ENCODE results near the gene ZNF544.
A peak's percentile ranks its signal among the peaks of the same experiment; 100 is the strongest.

The ZNF544 gene

GRCh38 chr19:58228585-58229254 lies at the start of gene ZNF544:
ZNF544 (plus strand) TSS chr19:58228914; CDS start chr19:58244024, 15,110 bp downstream.
- H3K27me3 ChIP-seq (ENCODE audit: insufficient read depth, low read length) = no peaks in the 10 kb centered on the region
- peak within 1 kb of the TSS; percentile 58 for H3K27ac ChIP-seq (ENCODE audit: low read depth, low read length)
- peak within 1 kb of the TSS; percentile 79 for H3K4me3 ChIP-seq (ENCODE audit: low read depth, low read length)
- peaks cover 12% of the 10 kb centered on the region for H3K79me2 ChIP-seq (ENCODE audit: control insufficient read depth, insufficient read depth, low read length, unreplicated experiment)
- peaks cover 16% of the 10 kb centered on the region for H3K36me3 ChIP-seq (ENCODE audit: insufficient read depth, low read length)
- peak within 1 kb of the TSS; percentile 86 for H2AFZ ChIP-seq (ENCODE audit: low read length, unreplicated experiment)
- peaks cover 5% of the 10 kb centered on the region for H3K4me1 ChIP-seq (ENCODE audit: control insufficient read depth, insufficient read depth, low read length, unreplicated experiment)

- Histone ChIP-seq H3K4me3 (ENCODE audit: low read depth, low read length) (peak overlapping the region; percentile 79), H3K79me2 (ENCODE audit: control insufficient read depth, insufficient read depth, low read length, unreplicated experiment) (peaks cover 33% of the 10 kb centered on the region), H3K27me3 (ENCODE audit: insufficient read depth, low read length) (no peaks in the 10 kb centered on the region), H2AFZ (ENCODE audit: low read length, unreplicated experiment) (no peak overlapping the region), H3K27ac (ENCODE audit: low read depth, low read length) (peak overlapping the region; percentile 95), H3K36me3 (ENCODE audit: insufficient read depth, low read length) (peaks cover 36% of the 10 kb centered on the region), H3K4me1 (ENCODE audit: control insufficient read depth, insufficient read depth, low read length, unreplicated experiment) (peaks cover 4% of the 10 kb centered on the region)
These were observed 46.7 kb upstream of the ZNF544 start for GRCh38 chr19:58181902-58182576.

GRCh38 chr19:58182577-58182988 lies 46.1 kb upstream of the ZNF544 start:
- H2AFZ ChIP-seq (ENCODE audit: low read length, unreplicated experiment) = peak overlapping the region; percentile 60
- H3K79me2 ChIP-seq (ENCODE audit: control insufficient read depth, insufficient read depth, low read length, unreplicated experiment) = peaks cover 35% of the 10 kb centered on the region
- no peaks in the 10 kb centered on the region for H3K27me3 ChIP-seq (ENCODE audit: insufficient read depth, low read length)
- peak overlapping the region; percentile 95 for H3K27ac ChIP-seq (ENCODE audit: low read depth, low read length)
- H3K4me3 ChIP-seq (ENCODE audit: low read depth, low read length) = peak overlapping the region; percentile 79
- peaks cover 4% of the 10 kb centered on the region for H3K4me1 ChIP-seq (ENCODE audit: control insufficient read depth, insufficient read depth, low read length, unreplicated experiment)
- peaks cover 41% of the 10 kb centered on the region for H3K36me3 ChIP-seq (ENCODE audit: insufficient read depth, low read length)

- Histone ChIP-seq H2AFZ (ENCODE audit: low read length, unreplicated experiment) (peak within 1 kb of the TSS; percentile 60), H3K36me3 (ENCODE audit: insufficient read depth, low read length) (peaks cover 43% of the 10 kb centered on the region), H3K79me2 (ENCODE audit: control insufficient read depth, insufficient read depth, low read length, unreplicated experiment) (peaks cover 41% of the 10 kb centered on the region), H3K4me3 (ENCODE audit: low read depth, low read length) (peak within 1 kb of the TSS; percentile 79), H3K4me1 (ENCODE audit: control insufficient read depth, insufficient read depth, low read length, unreplicated experiment) (peaks cover 4% of the 10 kb centered on the region), H3K27ac (ENCODE audit: low read depth, low read length) (peak within 1 kb of the TSS; percentile 95), H3K27me3 (ENCODE audit: insufficient read depth, low read length) (no peaks in the 10 kb centered on the region)
These were observed 45.5 kb upstream of the ZNF544 start, which contains the start of gene ZNF274 for GRCh38 chr19:58182989-58183816. ZNF274 (plus strand) TSS chr19:58183061; CDS start chr19:58183966, 905 bp downstream.

- H2AFZ ChIP-seq (ENCODE audit: low read length, unreplicated experiment) = no peak overlapping the region
These were observed 44.9 kb upstream of the ZNF544 start for GRCh38 chr19:58183817-58184215.

GRCh38 chr19:58196901-58197616 lies 31.7 kb upstream of the ZNF544 start:
- H2AFZ ChIP-seq (ENCODE audit: low read length, unreplicated experiment) = no peak overlapping the region
- peaks cover 79% of the 10 kb centered on the region for H3K36me3 ChIP-seq (ENCODE audit: insufficient read depth, low read length)
- H3K79me2 ChIP-seq (ENCODE audit: control insufficient read depth, insufficient read depth, low read length, unreplicated experiment) = peaks cover 3% of the 10 kb centered on the region
- no peaks in the 10 kb centered on the region for H3K27me3 ChIP-seq (ENCODE audit: insufficient read depth, low read length)
- no peak overlapping the region for H3K4me3 ChIP-seq (ENCODE audit: low read depth, low read length)
- H3K27ac ChIP-seq (ENCODE audit: low read depth, low read length) = no peak overlapping the region
- no peaks in the 10 kb centered on the region for H3K4me1 ChIP-seq (ENCODE audit: control insufficient read depth, insufficient read depth, low read length, unreplicated experiment)

More at GRCh38 chr19:58183817-58184215, 44.9 kb upstream of the ZNF544 start:
- H3K4me3 ChIP-seq (ENCODE audit: low read depth, low read length) = peak overlapping the region; percentile 79
- no peaks in the 10 kb centered on the region for H3K27me3 ChIP-seq (ENCODE audit: insufficient read depth, low read length)
- peaks cover 41% of the 10 kb centered on the region for H3K79me2 ChIP-seq (ENCODE audit: control insufficient read depth, insufficient read depth, low read length, unreplicated experiment)
- peaks cover 44% of the 10 kb centered on the region for H3K36me3 ChIP-seq (ENCODE audit: insufficient read depth, low read length)
- H3K4me1 ChIP-seq (ENCODE audit: control insufficient read depth, insufficient read depth, low read length, unreplicated experiment) = peaks cover 4% of the 10 kb centered on the region
- peak overlapping the region; percentile 95 for H3K27ac ChIP-seq (ENCODE audit: low read depth, low read length)

- H3K4me1 ChIP-seq (ENCODE audit: control insufficient read depth, insufficient read depth, low read length, unreplicated experiment) = no peaks in the 10 kb centered on the region
- H3K27me3 ChIP-seq (ENCODE audit: insufficient read depth, low read length) = no peaks in the 10 kb centered on the region
- no peak overlapping the region for H3K4me3 ChIP-seq (ENCODE audit: low read depth, low read length)
- H3K79me2 ChIP-seq (ENCODE audit: control insufficient read depth, insufficient read depth, low read length, unreplicated experiment) = peaks cover 9% of the 10 kb centered on the region
- no peak overlapping the region for H3K27ac ChIP-seq (ENCODE audit: low read depth, low read length)
- peaks cover 84% of the 10 kb centered on the region for H3K36me3 ChIP-seq (ENCODE audit: insufficient read depth, low read length)
- no peak overlapping the region for H2AFZ ChIP-seq (ENCODE audit: low read length, unreplicated experiment)
These were observed 24.8 kb upstream of the ZNF544 start for GRCh38 chr19:58203814-58204475.

- no peak overlapping the region for H3K27ac ChIP-seq (ENCODE audit: low read depth, low read length)
- H3K27me3 ChIP-seq (ENCODE audit: insufficient read depth, low read length) = no peaks in the 10 kb centered on the region
- no peak overlapping the region for H3K4me3 ChIP-seq (ENCODE audit: low read depth, low read length)
- H3K79me2 ChIP-seq (ENCODE audit: control insufficient read depth, insufficient read depth, low read length, unreplicated experiment) = peaks cover 9% of the 10 kb centered on the region
- H3K4me1 ChIP-seq (ENCODE audit: control insufficient read depth, insufficient read depth, low read length, unreplicated experiment) = no peaks in the 10 kb centered on the region
- peaks cover 83% of the 10 kb centered on the region for H3K36me3 ChIP-seq (ENCODE audit: insufficient read depth, low read length)
- no peak overlapping the region for H2AFZ ChIP-seq (ENCODE audit: low read length, unreplicated experiment)
These were observed 24.1 kb upstream of the ZNF544 start for GRCh38 chr19:58204566-58204965.

GRCh38 chr19:58209577-58209976 lies 19.1 kb upstream of the ZNF544 start:
- Histone ChIP-seq H3K36me3 (ENCODE audit: insufficient read depth, low read length) (peaks cover 96% of the 10 kb centered on the region), H3K4me1 (ENCODE audit: control insufficient read depth, insufficient read depth, low read length, unreplicated experiment) (no peaks in the 10 kb centered on the region), H3K27me3 (ENCODE audit: insufficient read depth, low read length) (no peaks in the 10 kb centered on the region), H3K27ac (ENCODE audit: low read depth, low read length) (no peak overlapping the region), H2AFZ (ENCODE audit: low read length, unreplicated experiment) (no peak overlapping the region), H3K79me2 (ENCODE audit: control insufficient read depth, insufficient read depth, low read length, unreplicated experiment) (peaks cover 3% of the 10 kb centered on the region), H3K4me3 (ENCODE audit: low read depth, low read length) (no peak overlapping the region)

Measured in ACC112 (cell line).